HepG2 (cell line): Measurements from ENCODE around the gene CSTF1. TPM values are rescaled to one million over a fixed set of nuclear protein-coding genes. Genes with fewer than 3 reads are reported as not detected.

Source experiments
- CBX1 ChIP-seq: IDR thresholded peaks from one replicate; pipeline ENCODE4 v1.6.1; 2016; ENCODE audit warnings: antibody characterized with exemption, low read depth
- EP300 ChIP-seq, 3 experiments: sonication (generic) in 1 of 3; formaldehyde crosslinking in 1 of 3; IDR thresholded peaks; 2 replicates each; pipeline versions ENCODE4 v1.5.1 to v1.6.1; 2011 to 2020; ENCODE audit warnings: low read depth in 2 of 3, low read length in 2 of 3, borderline replicate concordance in 1 of 3, improper control_type of control experiment in 1 of 3, mild to moderate bottlenecking in 1 of 3, missing genetic modification reagents in 1 of 3, moderate library complexity in 1 of 3
- GATAD2A ChIP-seq: IDR thresholded peaks from 2 replicates; pipeline ENCODE4 v1.6.1; 2016
- HMGA1 ChIP-seq: sonication (generic); formaldehyde crosslinking; conservative IDR thresholded peaks from 2 replicates; pipeline ENCODE4 v1.4.0; 2020; ENCODE audit warnings: missing genetic modification reagents
- HOXD1 ChIP-seq: sonication (generic); formaldehyde crosslinking; IDR thresholded peaks from 2 replicates; pipeline ENCODE4 v1.5.0; 2020; ENCODE audit warnings: missing genetic modification reagents
- MATR3 ChIP-seq: sonication (generic); formaldehyde crosslinking; IDR thresholded peaks from 2 replicates; pipeline ENCODE4 v1.4.0; 2020; ENCODE audit warnings: missing genetic modification reagents
- MXD4 ChIP-seq: IDR thresholded peaks from 2 replicates; pipeline ENCODE4 v1.6.1; 2016; ENCODE audit warnings: mild to moderate bottlenecking, missing biosample characterization, missing genetic modification reagents
- NR2C2 ChIP-seq: sonication (generic); formaldehyde crosslinking; IDR thresholded peaks from 2 replicates; pipeline ENCODE4 v1.4.0; 2020; ENCODE audit warnings: missing genetic modification reagents, mild to moderate bottlenecking, moderate library complexity, borderline replicate concordance
- ZHX2 ChIP-seq, 2 experiments: sonication (generic) in 1 of 2; formaldehyde crosslinking in 1 of 2; IDR thresholded peaks; 2 replicates each; pipeline versions ENCODE4 v1.6.1 to v1.9.0; 2014 to 2022; ENCODE audit warnings: antibody characterized with exemption in 1 of 2, borderline replicate concordance in 1 of 2, inconsistent platforms in 1 of 2, low read depth in 1 of 2, missing genetic modification reagents in 1 of 2
- polyA plus RNA-seq, 8 experiments: library from polyadenylated mRNA; depleted of rRNA in 3 of 8; stranded (reverse) in 7 of 8; unstranded in 1 of 8; fragments of >200 nt; fragmentation: Illumina TruSeq in 4 of 8; extraction: Trizol in 4 of 8; gene quantifications; 2 replicates each; pipeline versions ENCODE4 v1.2.1 to v1.2.3, GENCODE V29; 2011 to 2016; ENCODE audit warnings: low read depth in 4 of 8, missing spikeins in 1 of 8, mixed read lengths in 1 of 8; ENCODE audit not compliant: insufficient read depth in 1 of 8
- total RNA-seq, 5 experiments: library from RNA; depleted of rRNA; stranded (reverse); fragments of >200 nt; fragmentation: Illumina TruSeq; extraction: Trizol; gene quantifications; 2 replicates each; pipeline ENCODE4 v1.2.3, GENCODE V29; 2016; ENCODE audit warnings: low read depth in 1 of 5
- TF ChIP-seq, protein P1 (sequence below): sonication (generic); formaldehyde crosslinking; IDR thresholded peaks from 2 replicates; pipeline ENCODE4 v1.4.0; 2020; ENCODE audit warnings: missing genetic modification reagents
- TF ChIP-seq, protein P2 (sequence below): IDR thresholded peaks from 2 replicates; pipeline ENCODE4 v1.6.1; 2012; ENCODE audit warnings: low read length, improper control_type of control experiment
- TF ChIP-seq, protein P3 (sequence below): IDR thresholded peaks from 2 replicates; pipeline ENCODE4 v1.6.1; 2016; ENCODE audit warnings: missing genetic modification reagents, missing compliant biosample characterization
- TF ChIP-seq, protein P4 (sequence below): sonication (generic); formaldehyde crosslinking; IDR thresholded peaks from 2 replicates; pipeline ENCODE4 v1.4.0; 2020; ENCODE audit warnings: missing genetic modification reagents

Gene CSTF1
- total and polyA plus RNA-seq, 2 of the 13 experiments (the other 11 are each of a cell fraction or from before 2014, with no cell fraction given): 70.9 to 100 TPM

DNA sequence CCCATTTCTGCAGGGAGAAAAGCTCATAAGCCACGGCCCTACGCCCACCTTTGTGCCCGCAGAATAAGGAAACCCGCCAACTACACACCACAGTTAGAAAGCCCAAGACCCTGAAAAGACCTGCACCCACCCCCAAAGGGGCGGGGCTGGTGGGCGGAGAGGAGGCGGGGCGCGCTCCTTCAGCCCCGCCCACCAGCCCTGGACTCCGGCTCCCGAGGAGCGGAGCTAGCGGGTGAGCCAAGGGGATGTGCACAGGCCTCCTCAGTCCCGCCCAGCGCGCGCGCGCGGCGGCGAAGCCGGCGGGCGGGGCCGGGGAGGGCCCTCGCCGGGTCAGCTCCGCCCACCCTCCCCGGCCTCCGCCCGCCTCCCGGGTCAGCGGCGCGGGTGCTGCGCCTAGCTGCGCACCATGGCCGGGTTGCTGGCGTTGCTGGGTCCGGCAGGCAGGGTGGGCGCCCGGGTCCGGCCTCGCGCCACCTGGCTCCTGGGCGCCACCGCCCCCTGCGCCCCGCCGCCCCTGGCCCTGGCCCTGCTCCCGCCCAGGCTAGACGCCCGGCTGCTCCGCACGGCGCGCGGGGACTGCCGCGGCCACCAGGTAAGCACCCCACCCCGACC lies 33.7 kb upstream of the CSTF1 start, which contains the start of gene FAM210B (continued):
- TF ChIP-seq ZHX2 (IDR thresholded peaks at IDR 0.05; ENCODE audit: low read depth) (no peak), ZHX2 (CRISPR knock-in tag; IDR thresholded peaks at IDR 0.05; ENCODE audit: borderline replicate concordance) (0 out of 2 replicates have a peak, but pooled peaks have one; percentile 5), MXD4 (CRISPR knock-in tag) (0 out of 2 replicates have a peak, but pooled peaks have one; percentile 8), MATR3 (CRISPR knock-in tag) (no peak), HOXD1 (CRISPR knock-in tag) (no peak), CBX1 (peak; percentile 48), HMGA1 (no peak), NR2C2 (CRISPR knock-in tag) (peak; percentile 68), GATAD2A (peak; percentile 10; the same call in 1 of the 2 replicates), EP300 (IDR thresholded peaks at IDR 0.05; ENCODE audit: low read depth in 2 of 2, low read length in 2 of 2) (peak in 1 of 2 experiments; percentile 24; a peak in 1 of 4 replicates), EP300 (CRISPR knock-in tag; IDR thresholded peaks at IDR 0.05; ENCODE audit: borderline replicate concordance) (no peak)
- TF ChIP-seq, protein P1, sequence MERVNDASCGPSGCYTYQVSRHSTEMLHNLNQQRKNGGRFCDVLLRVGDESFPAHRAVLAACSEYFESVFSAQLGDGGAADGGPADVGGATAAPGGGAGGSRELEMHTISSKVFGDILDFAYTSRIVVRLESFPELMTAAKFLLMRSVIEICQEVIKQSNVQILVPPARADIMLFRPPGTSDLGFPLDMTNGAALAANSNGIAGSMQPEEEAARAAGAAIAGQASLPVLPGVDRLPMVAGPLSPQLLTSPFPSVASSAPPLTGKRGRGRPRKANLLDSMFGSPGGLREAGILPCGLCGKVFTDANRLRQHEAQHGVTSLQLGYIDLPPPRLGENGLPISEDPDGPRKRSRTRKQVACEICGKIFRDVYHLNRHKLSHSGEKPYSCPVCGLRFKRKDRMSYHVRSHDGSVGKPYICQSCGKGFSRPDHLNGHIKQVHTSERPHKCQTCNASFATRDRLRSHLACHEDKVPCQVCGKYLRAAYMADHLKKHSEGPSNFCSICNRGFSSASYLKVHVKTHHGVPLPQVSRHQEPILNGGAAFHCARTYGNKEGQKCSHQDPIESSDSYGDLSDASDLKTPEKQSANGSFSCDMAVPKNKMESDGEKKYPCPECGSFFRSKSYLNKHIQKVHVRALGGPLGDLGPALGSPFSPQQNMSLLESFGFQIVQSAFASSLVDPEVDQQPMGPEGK (CRISPR knock-in tag): 0 out of 2 replicates have a peak, but pooled peaks have one; percentile 12
- TF ChIP-seq, protein P2, sequence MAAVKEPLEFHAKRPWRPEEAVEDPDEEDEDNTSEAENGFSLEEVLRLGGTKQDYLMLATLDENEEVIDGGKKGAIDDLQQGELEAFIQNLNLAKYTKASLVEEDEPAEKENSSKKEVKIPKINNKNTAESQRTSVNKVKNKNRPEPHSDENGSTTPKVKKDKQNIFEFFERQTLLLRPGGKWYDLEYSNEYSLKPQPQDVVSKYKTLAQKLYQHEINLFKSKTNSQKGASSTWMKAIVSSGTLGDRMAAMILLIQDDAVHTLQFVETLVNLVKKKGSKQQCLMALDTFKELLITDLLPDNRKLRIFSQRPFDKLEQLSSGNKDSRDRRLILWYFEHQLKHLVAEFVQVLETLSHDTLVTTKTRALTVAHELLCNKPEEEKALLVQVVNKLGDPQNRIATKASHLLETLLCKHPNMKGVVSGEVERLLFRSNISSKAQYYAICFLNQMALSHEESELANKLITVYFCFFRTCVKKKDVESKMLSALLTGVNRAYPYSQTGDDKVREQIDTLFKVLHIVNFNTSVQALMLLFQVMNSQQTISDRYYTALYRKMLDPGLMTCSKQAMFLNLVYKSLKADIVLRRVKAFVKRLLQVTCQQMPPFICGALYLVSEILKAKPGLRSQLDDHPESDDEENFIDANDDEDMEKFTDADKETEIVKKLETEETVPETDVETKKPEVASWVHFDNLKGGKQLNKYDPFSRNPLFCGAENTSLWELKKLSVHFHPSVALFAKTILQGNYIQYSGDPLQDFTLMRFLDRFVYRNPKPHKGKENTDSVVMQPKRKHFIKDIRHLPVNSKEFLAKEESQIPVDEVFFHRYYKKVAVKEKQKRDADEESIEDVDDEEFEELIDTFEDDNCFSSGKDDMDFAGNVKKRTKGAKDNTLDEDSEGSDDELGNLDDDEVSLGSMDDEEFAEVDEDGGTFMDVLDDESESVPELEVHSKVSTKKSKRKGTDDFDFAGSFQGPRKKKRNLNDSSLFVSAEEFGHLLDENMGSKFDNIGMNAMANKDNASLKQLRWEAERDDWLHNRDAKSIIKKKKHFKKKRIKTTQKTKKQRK: no peak
- TF ChIP-seq, protein P3, sequence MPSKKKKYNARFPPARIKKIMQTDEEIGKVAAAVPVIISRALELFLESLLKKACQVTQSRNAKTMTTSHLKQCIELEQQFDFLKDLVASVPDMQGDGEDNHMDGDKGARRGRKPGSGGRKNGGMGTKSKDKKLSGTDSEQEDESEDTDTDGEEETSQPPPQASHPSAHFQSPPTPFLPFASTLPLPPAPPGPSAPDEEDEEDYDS (CRISPR knock-in tag): 0 out of 2 replicates have a peak, but pooled peaks have one; percentile 0
- TF ChIP-seq, protein P4, sequence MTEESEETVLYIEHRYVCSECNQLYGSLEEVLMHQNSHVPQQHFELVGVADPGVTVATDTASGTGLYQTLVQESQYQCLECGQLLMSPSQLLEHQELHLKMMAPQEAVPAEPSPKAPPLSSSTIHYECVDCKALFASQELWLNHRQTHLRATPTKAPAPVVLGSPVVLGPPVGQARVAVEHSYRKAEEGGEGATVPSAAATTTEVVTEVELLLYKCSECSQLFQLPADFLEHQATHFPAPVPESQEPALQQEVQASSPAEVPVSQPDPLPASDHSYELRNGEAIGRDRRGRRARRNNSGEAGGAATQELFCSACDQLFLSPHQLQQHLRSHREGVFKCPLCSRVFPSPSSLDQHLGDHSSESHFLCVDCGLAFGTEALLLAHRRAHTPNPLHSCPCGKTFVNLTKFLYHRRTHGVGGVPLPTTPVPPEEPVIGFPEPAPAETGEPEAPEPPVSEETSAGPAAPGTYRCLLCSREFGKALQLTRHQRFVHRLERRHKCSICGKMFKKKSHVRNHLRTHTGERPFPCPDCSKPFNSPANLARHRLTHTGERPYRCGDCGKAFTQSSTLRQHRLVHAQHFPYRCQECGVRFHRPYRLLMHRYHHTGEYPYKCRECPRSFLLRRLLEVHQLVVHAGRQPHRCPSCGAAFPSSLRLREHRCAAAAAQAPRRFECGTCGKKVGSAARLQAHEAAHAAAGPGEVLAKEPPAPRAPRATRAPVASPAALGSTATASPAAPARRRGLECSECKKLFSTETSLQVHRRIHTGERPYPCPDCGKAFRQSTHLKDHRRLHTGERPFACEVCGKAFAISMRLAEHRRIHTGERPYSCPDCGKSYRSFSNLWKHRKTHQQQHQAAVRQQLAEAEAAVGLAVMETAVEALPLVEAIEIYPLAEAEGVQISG (CRISPR knock-in tag): peak; percentile 19; the same call in 1 of the 2 replicates
